H9 (cell line): Measurements from ENCODE around the gene TTBK1. TPM values are rescaled to one million over a fixed set of nuclear protein-coding genes. Genes with fewer than 3 reads are reported as not detected.

Experiments
- DNase-seq: peaks from one replicate; pipeline ENCODE4 v3.0.0-alpha.2; 2017
- H2AFZ ChIP-seq: one replicate; pipeline ENCODE4 v1.6.1; 2013; ENCODE audit warnings: mild to moderate bottlenecking, low read length, control low read depth, moderate library complexity
- H2AK5ac ChIP-seq: 2 replicates; pipeline ENCODE4 v1.6.1; 2013; ENCODE audit warnings: low read length, control low read depth, mixed read lengths; ENCODE audit not compliant: insufficient read length
- H2BK120ac ChIP-seq: one replicate; pipeline ENCODE4 v1.6.1; 2013; ENCODE audit warnings: low read depth, mild to moderate bottlenecking, low read length, control low read depth, inconsistent platforms; ENCODE audit not compliant: poor library complexity, severe bottlenecking
- H2BK12ac ChIP-seq: 2 replicates; pipeline ENCODE4 v1.6.1; 2013; ENCODE audit warnings: low read length, control low read depth, mixed read lengths, low read depth; ENCODE audit not compliant: insufficient read length
- H2BK15ac ChIP-seq: 2 replicates; pipeline ENCODE4 v1.6.1; 2013; ENCODE audit warnings: low read depth, low read length, control low read depth
- H2BK20ac ChIP-seq: one replicate; pipeline ENCODE4 v1.6.1; 2013; ENCODE audit warnings: low read depth, mild to moderate bottlenecking, low read length, control low read depth, inconsistent platforms; ENCODE audit not compliant: poor library complexity, severe bottlenecking
- H2BK5ac ChIP-seq: 2 replicates; pipeline ENCODE4 v1.6.1; 2013; ENCODE audit warnings: low read length, control low read depth, mixed read lengths; ENCODE audit not compliant: insufficient read length
- H3K14ac ChIP-seq: 2 replicates; pipeline ENCODE4 v1.6.1; 2013; ENCODE audit warnings: low read length, control low read depth; ENCODE audit not compliant: insufficient read depth
- H3K18ac ChIP-seq: 2 replicates; pipeline ENCODE4 v1.6.1; 2013; ENCODE audit warnings: low read depth, mild to moderate bottlenecking, mixed read lengths, low read length, control low read depth; ENCODE audit not compliant: insufficient read length
- H3K23ac ChIP-seq: 2 replicates; pipeline ENCODE4 v1.6.1; 2013; ENCODE audit warnings: low read length, control low read depth, mixed read lengths, low read depth; ENCODE audit not compliant: insufficient read length
- H3K23me2 ChIP-seq: 2 replicates; pipeline ENCODE4 v1.6.1; 2013; ENCODE audit warnings: low read depth, mild to moderate bottlenecking, mixed read lengths, low read length, control low read depth; ENCODE audit not compliant: insufficient read length, poor library complexity, severe bottlenecking
- H3K27ac ChIP-seq: 2 replicates; pipeline ENCODE4 v1.5.1; 2013; ENCODE audit warnings: low read length, control low read depth, mixed read lengths, low read depth; ENCODE audit not compliant: insufficient read length
- H3K27me3 ChIP-seq: 2 replicates; pipeline ENCODE4 v1.6.1; 2013; ENCODE audit warnings: low read length, control low read depth, inconsistent platforms; ENCODE audit not compliant: insufficient read depth
- H3K4ac ChIP-seq: 2 replicates; pipeline ENCODE4 v1.6.1; 2013; ENCODE audit warnings: low read depth, mild to moderate bottlenecking, control low read depth, inconsistent platforms, low read length, moderate library complexity
- H3K4me1 ChIP-seq: 2 replicates; pipeline ENCODE4 v1.6.1; 2013; ENCODE audit warnings: low read length, control low read depth, inconsistent platforms; ENCODE audit not compliant: insufficient read depth
- H3K4me2 ChIP-seq: 2 replicates; pipeline ENCODE4 v1.6.1; 2013; ENCODE audit warnings: low read length, control low read depth, mixed read lengths; ENCODE audit not compliant: insufficient read length, insufficient read depth
- H3K56ac ChIP-seq: 2 replicates; pipeline ENCODE4 v1.6.1; 2013; ENCODE audit warnings: low read depth, mild to moderate bottlenecking, mixed read lengths, low read length, control low read depth; ENCODE audit not compliant: insufficient read length
- H3K79me1 ChIP-seq: 2 replicates; pipeline ENCODE4 v1.6.1; 2013; ENCODE audit warnings: low read depth, mild to moderate bottlenecking, moderate library complexity, low read length, control low read depth, inconsistent platforms; ENCODE audit not compliant: insufficient read depth, poor library complexity, severe bottlenecking
- H3K79me2 ChIP-seq: 2 replicates; pipeline ENCODE4 v1.6.1; 2013; ENCODE audit warnings: low read length, control low read depth, inconsistent platforms; ENCODE audit not compliant: insufficient read depth
- H3K9ac ChIP-seq: 2 replicates; pipeline ENCODE4 v1.6.1; 2013; ENCODE audit warnings: low read length, control low read depth, mixed read lengths; ENCODE audit not compliant: insufficient read length; ENCODE audit errors: extremely low read depth
- H3K9me3 ChIP-seq: one replicate; pipeline ENCODE4 v1.6.1; 2013; ENCODE audit warnings: low read depth, low read length, inconsistent platforms; ENCODE audit not compliant: control insufficient read depth
- H3T11ph ChIP-seq: one replicate; pipeline ENCODE4 v1.6.1; 2013; ENCODE audit warnings: mild to moderate bottlenecking, low read length, control low read depth, inconsistent platforms
- H4K20me1 ChIP-seq: one replicate; pipeline ENCODE4 v1.6.1; 2013; ENCODE audit not compliant: control insufficient read depth, insufficient read length, insufficient read depth
- H4K5ac ChIP-seq: 2 replicates; pipeline ENCODE4 v1.6.1; 2013; ENCODE audit warnings: low read depth, mild to moderate bottlenecking, mixed read lengths, low read length, control low read depth; ENCODE audit not compliant: insufficient read length
- H4K8ac ChIP-seq: replicated peaks from 2 replicates; pipeline ENCODE4 v1.6.1; 2013; ENCODE audit warnings: low read length, control low read depth, mixed read lengths, low read depth; ENCODE audit not compliant: insufficient read length
- H4K91ac ChIP-seq: 2 replicates; pipeline ENCODE4 v1.6.1; 2013; ENCODE audit warnings: low read depth, mild to moderate bottlenecking, moderate library complexity, mixed read lengths, low read length, control low read depth; ENCODE audit not compliant: insufficient read length
- H3K27ac Mint-ChIP-seq, 3 experiments: 2 replicates in 2 of 3; 3 replicates in 1 of 3; pipeline ENCODE4 v1.8.0; 2020 to 2021; ENCODE audit warnings: mixed read lengths in 3 of 3, mild to moderate bottlenecking in 1 of 3, moderate library complexity in 1 of 3
- H3K27me3 Mint-ChIP-seq: 2 replicates; pipeline ENCODE4 v1.8.0; 2021; ENCODE audit warnings: low read depth, mild to moderate bottlenecking, moderate library complexity, mixed read lengths
- H3K36me3 Mint-ChIP-seq, 3 experiments: 2 replicates in 2 of 3; 3 replicates in 1 of 3; pipeline ENCODE4 v1.8.0; 2020 to 2021; ENCODE audit warnings: low read depth in 3 of 3, mixed read lengths in 3 of 3; ENCODE audit not compliant: insufficient read depth in 1 of 3
- H3K4me1 Mint-ChIP-seq, 2 experiments: 2 replicates each; pipeline ENCODE4 v1.8.0; 2020; ENCODE audit warnings: mixed read lengths in 2 of 2
- H3K4me3 Mint-ChIP-seq, 2 experiments: 2 replicates in 1 of 2; 3 replicates in 1 of 2; pipeline ENCODE4 v1.8.0; 2020 to 2021; ENCODE audit warnings: mild to moderate bottlenecking in 2 of 2, mixed read lengths in 2 of 2, moderate library complexity in 1 of 2
- H3K9me3 Mint-ChIP-seq, 2 experiments: 2 replicates in 1 of 2; 3 replicates in 1 of 2; pipeline ENCODE4 v1.8.0; 2020; ENCODE audit warnings: mild to moderate bottlenecking in 2 of 2, mixed read lengths in 2 of 2, moderate library complexity in 1 of 2
- CTCF ChIP-seq: fragments of 200-600 bp; sonication (generic); conservative IDR thresholded peaks from 3 replicates; pipeline ENCODE4 v1.8.0; 2021; ENCODE audit warnings: antibody characterized with exemption, mild to moderate bottlenecking
- WGBS: extraction: QIAGEN DNeasy Blood & Tissue Kit; methylation state at CpG from one replicate; pipeline ENCODE4 v1.1.7; 2013; ENCODE audit warnings: missing lambda C conversion rate, low lambda C conversion rate, mixed read lengths; ENCODE audit not compliant: insufficient read length; ENCODE audit errors: extremely low coverage; 5-methylcytosine and 5-hydroxymethylcytosine counted together
- total RNA-seq: library from RNA; stranded (reverse); gene quantifications from 2 replicates; pipeline ENCODE4 v1.2.1, GENCODE V29; 2021

Gene TTBK1
- total RNA-seq, 1 experiment from 2014 or later: 1.6 TPM

GRCh38 chr6:43247114-43247999, 4.1 kb downstream of the TTBK1 start:
- H4K20me1 ChIP-seq: no peaks in the 10 kb centered on the region
- no peak overlapping the region for H2BK120ac ChIP-seq
- no peak overlapping the region for H4K8ac ChIP-seq
- H3K56ac ChIP-seq: no peak overlapping the region
- DNase-seq: peak; percentile 93
- no peak overlapping the region for H3K9ac ChIP-seq
- H3K79me2 ChIP-seq: no peaks in the 10 kb centered on the region
- H3K9me3 Mint-ChIP-seq: no peaks in the 10 kb centered on the region
- H3K18ac ChIP-seq: no peak overlapping the region
- peaks cover 0 to 2% (median 0%) of the 10 kb centered on the region in 3 experiments; a peak in 1 of 7 replicates for H3K36me3 Mint-ChIP-seq
- no peaks in the 10 kb centered on the region for H3K9me3 ChIP-seq
- no peak overlapping the region for H2BK12ac ChIP-seq
- H3K27me3 ChIP-seq: peaks cover 23% of the 10 kb centered on the region; the same call in 1 of the 2 replicates
- H3K4me3 Mint-ChIP-seq: peak overlapping the region in 1 of 2 experiments; percentile 91; a peak in 4 of 5 replicates
- peak overlapping the region; percentile 71 to 96 (median 91); a peak in 4 of 7 replicates for H3K27ac Mint-ChIP-seq
- H3K4me1 Mint-ChIP-seq: peaks cover 22 to 30% of the 10 kb centered on the region in 2 experiments
- no peak overlapping the region for H2AFZ ChIP-seq
- no peaks in the 10 kb centered on the region for H3K79me1 ChIP-seq
- no peak overlapping the region for H3T11ph ChIP-seq
- H4K91ac ChIP-seq: no peak overlapping the region
- H3K23me2 ChIP-seq: peaks cover 7% of the 10 kb centered on the region
- H3K27me3 Mint-ChIP-seq: peaks cover 25% of the 10 kb centered on the region
- H2BK20ac ChIP-seq: no peak overlapping the region
- TF ChIP-seq CTCF: no peak
- H3K14ac ChIP-seq: no peak overlapping the region
- peak overlapping the region; percentile 88 for H3K4me2 ChIP-seq
- no peak overlapping the region for H4K5ac ChIP-seq
- H3K27ac ChIP-seq: no peak overlapping the region
- H3K4me1 ChIP-seq: no peaks in the 10 kb centered on the region
- H3K4ac ChIP-seq: no peak overlapping the region
- H2BK15ac ChIP-seq: no peak overlapping the region
- H3K23ac ChIP-seq: no peak overlapping the region
- H2BK5ac ChIP-seq: no peak overlapping the region
- WGBS: no CpG with 5 or more reads among the region's 46 CpGs
- H2AK5ac ChIP-seq: no peak overlapping the region
